HL-60 (cell line): Measurements from ENCODE around the gene MORF4L2.

Experiments
- DNase-seq, 2 experiments: peaks; one replicate each; pipeline ENCODE4 v3.0.0-alpha.2; 2010 to 2020; ENCODE audit warnings: low read depth in 1 of 2, low spot score in 1 of 2
- H3K27ac ChIP-seq: fragments of 250-450 bp; sonication (Bioruptor Pico); replicated peaks from 2 replicates; pipeline ENCODE4 v1.5.1; 2020; ENCODE audit warnings: mild to moderate bottlenecking, moderate library complexity
- H3K27me3 ChIP-seq: fragments of 250-450 bp; sonication (Bioruptor Pico); 2 replicates; pipeline ENCODE4 v1.5.1; 2021; ENCODE audit warnings: mild to moderate bottlenecking, moderate library complexity; ENCODE audit not compliant: insufficient read depth, poor library complexity, severe bottlenecking
- H3K4me3 ChIP-seq: replicated peaks from 2 replicates; pipeline ENCODE4 v1.5.1; 2011; ENCODE audit warnings: mild to moderate bottlenecking, control low read depth, low read length; ENCODE audit not compliant: insufficient read depth
- CTCF ChIP-seq: IDR thresholded peaks from one replicate; pipeline ENCODE4 v1.5.1; 2011; ENCODE audit warnings: low read length, control low read depth, inconsistent platforms; ENCODE audit not compliant: insufficient read depth
- GABPA ChIP-seq: IDR thresholded peaks from 2 replicates; pipeline ENCODE4 v1.6.1; 2012; ENCODE audit warnings: low read depth
- POLR2AphosphoS5 ChIP-seq: IDR thresholded peaks from 2 replicates; pipeline ENCODE4 v1.6.1; 2012; ENCODE audit warnings: low read depth
- REST ChIP-seq: IDR thresholded peaks from 2 replicates; pipeline ENCODE4 v1.6.1; 2012; ENCODE audit warnings: low read depth; ENCODE audit not compliant: insufficient replicate concordance
- SPI1 ChIP-seq: IDR thresholded peaks from 2 replicates; pipeline ENCODE4 v1.6.1; 2012; ENCODE audit warnings: low read depth, mild to moderate bottlenecking, borderline replicate concordance
- long read RNA-seq: library from polyadenylated mRNA; unstranded; transcript quantifications from one replicate; pipeline ENCODE4 v2.0.0, GENCODE V29; 2020

MORF4L2 gene
- long read RNA-seq, transcript MORF4L2-206 (4 exons, 1,965 nt): minor isoform, 25 of 443 reads
- long read RNA-seq, transcript MORF4L2-209 (5 exons, 869 nt): minor isoform, 26 of 443 reads
- long read RNA-seq, transcript MORF4L2-203 (4 exons, 1,983 nt): minor isoform, 123 of 443 reads
- long read RNA-seq, transcript MORF4L2-215 (4 exons, 451 nt): major isoform, 186 of 443 reads
- long read RNA-seq, partial matches to known transcripts: 4 of 443 reads
- long read RNA-seq, other reads (novel, unspliced or antisense): 43 of 443 reads

GRCh38 chrX:103686199-103687072 lies at the start of gene MORF4L2:
MORF4L2 (minus strand) TSS chrX:103686699; CDS start chrX:103677027, 9,672 bp downstream.
- Histone ChIP-seq H3K27ac (peak within 1 kb of the TSS; percentile 96), H3K4me3 (peak within 1 kb of the TSS; percentile 53), H3K27me3 (no peaks in the 10 kb centered on the region)
- TF ChIP-seq CTCF: no peak
- TF ChIP-seq REST: peak; percentile 40
- TF ChIP-seq GABPA: no peak
- no peak for TF ChIP-seq SPI1
- peak; percentile 87 for TF ChIP-seq POLR2AphosphoS5
- peak; percentile 91 to 94 for DNase-seq

- H3K27me3 ChIP-seq: peaks cover 2% of the 10 kb centered on the region
- H3K27ac ChIP-seq: no peak overlapping the region
- DNase-seq: no peak
- TF ChIP-seq REST (no peak), GABPA (no peak), CTCF (no peak), SPI1 (no peak), POLR2AphosphoS5 (no peak)
- no peak overlapping the region for H3K4me3 ChIP-seq
Measured at GRCh38 chrX:103734125-103734760, 47.7 kb upstream of the MORF4L2 start.

GRCh38 chrX:103733017-103733416 lies 46.5 kb upstream of the MORF4L2 start:
- no peak overlapping the region for H3K4me3 ChIP-seq
- no peak for DNase-seq
- peaks cover 2% of the 10 kb centered on the region for H3K27me3 ChIP-seq
- no peak overlapping the region for H3K27ac ChIP-seq
- TF ChIP-seq GABPA (no peak), REST (no peak), POLR2AphosphoS5 (no peak), SPI1 (no peak), CTCF (no peak)
